Endothelial cell of umbilical vein (primary cell): ENCODE data around the gene ZBTB40. TPM values are rescaled to one million over a fixed set of nuclear protein-coding genes. Genes with fewer than 3 reads are reported as not detected.

Source experiments
- BruUV-seq: library from RNA; stranded (reverse); fragments of 400-500 nt; replicated peaks from 2 replicates; lab custom pipeline; 2021; lab: Mats Ljungman, UMichigan
- CTCF ChIA-PET: fragments of 300-600, 350-600 bp; sonication (Branson Sonifier 250); formaldehyde crosslinking; loops from one replicate; lab custom pipeline; 2021; ENCODE audit warnings: antibody characterized with exemption, inconsistent platforms; lab: Charles Lee
- POLR2A ChIA-PET: fragments of 300-600, 350-600 bp; sonication (Branson Sonifier 250); formaldehyde crosslinking; loops from one replicate; lab custom pipeline; 2021; ENCODE audit warnings: antibody characterized with exemption, inconsistent platforms; lab: Charles Lee
- DNase-seq: peaks from one replicate; pipeline ENCODE4 v3.0.0-alpha.2; 2011; ENCODE audit warnings: low read depth, low spot score
- FAIRE-seq: peaks from 2 replicates; lab custom pipeline; 2011; peaks lifted over from hg19 to GRCh38; lab: Jason Lieb, UNC
- H2AFZ ChIP-seq: 2 replicates; pipeline ENCODE4 v1.6.0; 2012; ENCODE audit warnings: low read depth, low read length, control low read depth, inconsistent platforms
- H3K27ac ChIP-seq: 2 replicates; pipeline ENCODE4 v1.5.1; 2011; ENCODE audit warnings: low read depth, mild to moderate bottlenecking, control low read depth, low read length, moderate library complexity; ENCODE audit not compliant: insufficient read depth
- H3K27me3 ChIP-seq, 2 experiments: 2 replicates each; pipeline versions ENCODE4 v1.6.0 to v1.6.1; 2011; ENCODE audit warnings: low read length in 2 of 2, mixed read lengths in 1 of 2; ENCODE audit not compliant: control insufficient read depth in 2 of 2, insufficient read depth in 2 of 2
- H3K36me3 ChIP-seq, 2 experiments: 2 replicates in 1 of 2; 3 replicates in 1 of 2; pipeline ENCODE4 v1.5.1; 2011; ENCODE audit warnings: low read length in 2 of 2, mild to moderate bottlenecking in 1 of 2, moderate library complexity in 1 of 2; ENCODE audit not compliant: control insufficient read depth in 2 of 2, insufficient read depth in 2 of 2; ENCODE audit errors: extremely low read depth in 1 of 2
- H3K4me1 ChIP-seq: 3 replicates; pipeline ENCODE4 v1.5.1; 2011; ENCODE audit warnings: mild to moderate bottlenecking, low read length; ENCODE audit not compliant: control insufficient read depth, insufficient read depth; ENCODE audit errors: extremely low read depth
- H3K4me2 ChIP-seq: 2 replicates; pipeline ENCODE4 v1.6.1; 2011; ENCODE audit warnings: low read length, control low read depth, mixed read lengths; ENCODE audit not compliant: insufficient read depth
- H3K4me3 ChIP-seq, 3 experiments: fragments of 200-600 bp in 1 of 3; sonication (generic), shearing (Covaris generic) in 1 of 3; replicated peaks in 1 of 3; 2 replicates each; pipeline ENCODE4 v1.5.1; 2011 to 2016; ENCODE audit warnings: control low read depth in 3 of 3, low read length in 3 of 3, mild to moderate bottlenecking in 2 of 3, inconsistent platforms in 1 of 3, low read depth in 1 of 3, moderate library complexity in 1 of 3; ENCODE audit not compliant: insufficient read depth in 1 of 3
- H3K79me2 ChIP-seq: 2 replicates; pipeline ENCODE4 v1.6.0; 2012; ENCODE audit warnings: low read length, inconsistent platforms; ENCODE audit not compliant: control insufficient read depth, insufficient read depth
- H3K9ac ChIP-seq: replicated peaks from 2 replicates; pipeline ENCODE3; 2011; ENCODE audit warnings: low read length, control low read depth; ENCODE audit not compliant: insufficient read depth; ENCODE audit errors: extremely low read depth
- H3K9me1 ChIP-seq: replicated peaks from 3 replicates; pipeline ENCODE4 v1.6.0; 2011; ENCODE audit warnings: mild to moderate bottlenecking, low read length; ENCODE audit not compliant: control insufficient read depth, insufficient read depth; ENCODE audit errors: extremely low read depth
- H3K9me3 ChIP-seq: replicated peaks from 2 replicates; pipeline ENCODE4 v1.5.1; 2012; ENCODE audit warnings: low read length, inconsistent platforms; ENCODE audit not compliant: control insufficient read depth, insufficient read depth
- H4K20me1 ChIP-seq: replicated peaks from 2 replicates; pipeline ENCODE3; 2011; ENCODE audit warnings: mild to moderate bottlenecking, low read length; ENCODE audit not compliant: control insufficient read depth, insufficient read depth; ENCODE audit errors: extremely low read depth
- EZH2 ChIP-seq: IDR thresholded peaks from 2 replicates; pipeline ENCODE4 v1.6.1; 2012; ENCODE audit warnings: borderline replicate concordance, low read depth, mild to moderate bottlenecking, moderate library complexity, low read length, inconsistent platforms; ENCODE audit not compliant: severe bottlenecking
- FOS ChIP-seq: IDR thresholded peaks from 2 replicates; pipeline ENCODE4 v1.6.1; 2011; ENCODE audit warnings: mild to moderate bottlenecking, low read length, moderate library complexity, borderline replicate concordance; ENCODE audit not compliant: insufficient read depth
- GATA2 ChIP-seq: IDR thresholded peaks from 2 replicates; pipeline ENCODE4 v1.7.0; 2011; ENCODE audit warnings: low read depth, mild to moderate bottlenecking, moderate library complexity, mixed read lengths, low read length; ENCODE audit not compliant: insufficient read length, insufficient read depth
- JUN ChIP-seq: IDR thresholded peaks from 2 replicates; pipeline ENCODE4 v1.6.1; 2011; ENCODE audit warnings: borderline replicate concordance, low read depth; ENCODE audit not compliant: insufficient read length, insufficient read depth
- MYC ChIP-seq: IDR thresholded peaks from one replicate; pipeline ENCODE4 v1.6.1; 2011; ENCODE audit warnings: mild to moderate bottlenecking, low read depth, low read length
- POLR2A ChIP-seq: IDR thresholded peaks from 2 replicates; pipeline ENCODE4 v1.6.1; 2012; ENCODE audit warnings: low read depth, mild to moderate bottlenecking, control low read depth, low read length
- POLR2AphosphoS5 ChIP-seq: IDR thresholded peaks from 2 replicates; pipeline ENCODE4 v1.6.1; 2012; ENCODE audit warnings: low read depth, mild to moderate bottlenecking, control low read depth, low read length, moderate library complexity; ENCODE audit not compliant: insufficient read depth
- dilution Hi-C: fragments of 300-500 bp; cut with MboI; formaldehyde crosslinking; loops from one replicate; pipeline ENCODE4 v1.15.0; 2019; ENCODE audit warnings: low sequenced_read_pairs; ENCODE audit not compliant: extremely low pct_ligation_motif_present
- intact Hi-C: fragments of 100-400 bp; cut with micrococcal nuclease; formaldehyde crosslinking; loops from one replicate; pipeline ENCODE4 v1.10.0; 2022
- polyA plus RNA-seq, 4 experiments: library from polyadenylated mRNA; depleted of rRNA in 3 of 4; stranded (reverse) in 3 of 4; unstranded in 1 of 4; fragments of >200 nt; gene quantifications; 2 replicates each; pipeline versions ENCODE4 v1.2.1 to v1.2.3, GENCODE V29; 2011 to 2012; ENCODE audit warnings: missing spikeins in 1 of 4
- total RNA-seq: library from RNA; stranded (reverse); gene quantifications from 2 replicates; pipeline ENCODE4 v1.2.3, GENCODE V29; 2021
- TF ChIP-seq, protein P1 (sequence below), 2 donors: IDR thresholded peaks; 1 replicate in 1 of 2; 2 replicates in 1 of 2; pipeline ENCODE4 v1.5.1; 2011; ENCODE audit warnings: low read length in 2 of 2, mild to moderate bottlenecking in 2 of 2, moderate library complexity in 2 of 2, control low read depth in 1 of 2, inconsistent platforms in 1 of 2, low read depth in 1 of 2; ENCODE audit not compliant: insufficient read depth in 1 of 2; ENCODE audit errors: extremely low read depth in 1 of 2
- TF ChIP-seq, protein P2 (sequence below): IDR thresholded peaks from 2 replicates; pipeline ENCODE4 v1.6.1; 2011; ENCODE audit not compliant: insufficient read depth, insufficient read length

ZBTB40 gene
- total and polyA plus RNA-seq, 2 donors (not counting 3 experiments of a cell fraction or from before 2014, with no cell fraction given), result 12.3 to 21.3 TPM

DNA sequence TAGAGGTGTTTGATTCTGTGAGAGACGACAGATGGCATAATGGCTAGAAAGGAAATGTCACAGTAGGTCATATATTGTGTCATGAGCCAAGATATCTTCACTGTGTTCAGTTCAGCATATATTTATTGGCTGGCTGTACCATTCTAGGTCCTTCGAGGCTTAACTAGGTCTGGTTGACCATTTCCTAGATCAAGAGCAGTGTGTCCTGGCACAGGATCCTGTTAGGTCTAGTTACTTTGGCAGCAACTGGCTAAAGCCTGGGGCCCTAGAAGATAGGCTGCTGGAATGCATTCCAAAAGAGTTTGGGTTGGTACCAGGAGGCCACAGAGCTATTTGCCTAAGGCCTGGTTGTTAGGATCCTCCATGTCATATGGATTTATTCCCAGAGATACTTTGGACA lies 20.9 kb downstream of the ZBTB40 start:
- H3K4me3 ChIP-seq, result no peak overlapping the region
- H4K20me1 ChIP-seq, result peaks cover 5% of the 10 kb centered on the region
- ChIA-PET POLR2A (no interaction called here), CTCF (interaction anchor here (1.0 kb wide), 1 partner anchor 8 kb away, joined by 3 read pairs; no protein-coding TSS in a partner anchor)
- H3K4me2 ChIP-seq, result no peak overlapping the region
- no peaks in the 10 kb centered on the region for H3K9me3 ChIP-seq
- H3K79me2 ChIP-seq, result peaks cover 4% of the 10 kb centered on the region
- TF ChIP-seq, protein P1, sequence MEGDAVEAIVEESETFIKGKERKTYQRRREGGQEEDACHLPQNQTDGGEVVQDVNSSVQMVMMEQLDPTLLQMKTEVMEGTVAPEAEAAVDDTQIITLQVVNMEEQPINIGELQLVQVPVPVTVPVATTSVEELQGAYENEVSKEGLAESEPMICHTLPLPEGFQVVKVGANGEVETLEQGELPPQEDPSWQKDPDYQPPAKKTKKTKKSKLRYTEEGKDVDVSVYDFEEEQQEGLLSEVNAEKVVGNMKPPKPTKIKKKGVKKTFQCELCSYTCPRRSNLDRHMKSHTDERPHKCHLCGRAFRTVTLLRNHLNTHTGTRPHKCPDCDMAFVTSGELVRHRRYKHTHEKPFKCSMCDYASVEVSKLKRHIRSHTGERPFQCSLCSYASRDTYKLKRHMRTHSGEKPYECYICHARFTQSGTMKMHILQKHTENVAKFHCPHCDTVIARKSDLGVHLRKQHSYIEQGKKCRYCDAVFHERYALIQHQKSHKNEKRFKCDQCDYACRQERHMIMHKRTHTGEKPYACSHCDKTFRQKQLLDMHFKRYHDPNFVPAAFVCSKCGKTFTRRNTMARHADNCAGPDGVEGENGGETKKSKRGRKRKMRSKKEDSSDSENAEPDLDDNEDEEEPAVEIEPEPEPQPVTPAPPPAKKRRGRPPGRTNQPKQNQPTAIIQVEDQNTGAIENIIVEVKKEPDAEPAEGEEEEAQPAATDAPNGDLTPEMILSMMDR (IDR thresholded peaks at IDR 0.05; ENCODE audit: extremely low read depth in 1 of 2, insufficient read depth in 1 of 2, low read depth in 1 of 2, low read length in 2 of 2), result no peak
- no peak for TF ChIP-seq FOS
- TF ChIP-seq JUN, result no peak
- no peak for TF ChIP-seq EZH2
- TF ChIP-seq POLR2AphosphoS5, result no peak
- no peak for TF ChIP-seq MYC
- TF ChIP-seq, protein P2, sequence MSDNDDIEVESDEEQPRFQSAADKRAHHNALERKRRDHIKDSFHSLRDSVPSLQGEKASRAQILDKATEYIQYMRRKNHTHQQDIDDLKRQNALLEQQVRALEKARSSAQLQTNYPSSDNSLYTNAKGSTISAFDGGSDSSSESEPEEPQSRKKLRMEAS, result no peak
- TF ChIP-seq GATA2, result no peak
- TF ChIP-seq POLR2A, result no peak
- no peak overlapping the region for H3K27ac ChIP-seq
- no peak overlapping the region for H3K9ac ChIP-seq
- no peaks in the 10 kb centered on the region for H3K9me1 ChIP-seq
- H3K27me3 ChIP-seq, result no peaks in the 10 kb centered on the region
- FAIRE-seq, result no peak
- no peaks in the 10 kb centered on the region for H3K36me3 ChIP-seq
- H3K4me1 ChIP-seq, result no peaks in the 10 kb centered on the region
- dilution Hi-C loops, result no loop called here
- no peak overlapping the region for H2AFZ ChIP-seq
- DNase-seq, result no peak
- no TSS peak for BruUV-seq
- intact Hi-C loops, result no loop called here
